BLaER1 treated with 17β-estradiol and CSF1 and Interleukin-3, amounts not matched to agents 10 nM and 100 nM (cell line): Measurements from ENCODE around the gene ZNF747.

ENCODE experiments used
- H3K27ac ChIP-seq, 11 experiments: shearing (Covaris generic); formaldehyde crosslinking; 2 replicates each; pipeline ENCODE4 v1.8.1; 2022
- H3K27me3 ChIP-seq, 11 experiments: shearing (Covaris generic); formaldehyde crosslinking; 2 replicates each; pipeline ENCODE4 v1.8.1; 2022
- H3K36me3 ChIP-seq, 11 experiments: shearing (Covaris generic); formaldehyde crosslinking; 2 replicates each; pipeline ENCODE4 v1.8.1; 2022
- H3K4me1 ChIP-seq, 10 experiments: shearing (Covaris generic); formaldehyde crosslinking; 2 replicates each; pipeline ENCODE4 v1.8.1; 2022
- H3K4me2 ChIP-seq, 11 experiments: shearing (Covaris generic); formaldehyde crosslinking; 2 replicates each; pipeline ENCODE4 v1.8.1; 2022
- H3K4me3 ChIP-seq, 10 experiments: shearing (Covaris generic); formaldehyde crosslinking; 2 replicates each; pipeline ENCODE4 v1.8.1; 2022
- H3K9ac ChIP-seq, 11 experiments: shearing (Covaris generic); formaldehyde crosslinking; 2 replicates each; pipeline ENCODE4 v1.8.1; 2022
- H3K9me3 ChIP-seq, 11 experiments: shearing (Covaris generic); formaldehyde crosslinking; replicated peaks in 1 of 11; 2 replicates each; pipeline ENCODE4 v1.8.1; 2022
- H4K20me1 ChIP-seq, 11 experiments: shearing (Covaris generic); formaldehyde crosslinking; 2 replicates each; pipeline ENCODE4 v1.8.1; 2022
- Cebpa-rat ChIP-seq, 11 experiments: shearing (Covaris generic); IDR thresholded peaks; 2 replicates each; pipeline ENCODE4 v1.8.1; 2022

Gene ZNF747

GRCh38 chr16:30509081-30509765, 25.4 kb downstream of the ZNF747 start:
- Histone ChIP-seq H3K4me1 (peaks cover 0 to 19% (median 9%) of the 10 kb centered on the region in 10 experiments; a peak in 13 of 20 replicates), H3K9me3 (peaks cover 0 to 5% (median 0%) of the 10 kb centered on the region in 11 experiments; a peak in 1 of 22 replicates), H3K36me3 (peaks cover 0 to 99% (median 0%) of the 10 kb centered on the region in 11 experiments; a peak in 10 of 22 replicates), H3K9ac (no peak overlapping the region), H3K27ac (peak overlapping the region in 2 of 11 experiments; percentile 3 to 11; a peak in 1 of 22 replicates), H3K27me3 (no peaks in the 10 kb centered on the region), H4K20me1 (peaks cover 0 to 43% (median 0%) of the 10 kb centered on the region in 11 experiments; a peak in 4 of 22 replicates), H3K4me3 (no peak overlapping the region), H3K4me2 (peak overlapping the region in 7 of 11 experiments; percentile 13 to 67 (median 49); a peak in 11 of 22 replicates)
- TF ChIP-seq Cebpa-rat (IDR thresholded peaks at IDR 0.05): no peak

- Histone ChIP-seq H3K9me3 (peaks cover 0 to 5% (median 0%) of the 10 kb centered on the region in 11 experiments; a peak in 1 of 22 replicates), H3K4me1 (peaks cover 0 to 8% (median 5%) of the 10 kb centered on the region in 10 experiments; a peak in 13 of 20 replicates), H3K36me3 (peaks cover 0 to 98% (median 0%) of the 10 kb centered on the region in 11 experiments; a peak in 10 of 22 replicates), H3K9ac (no peak overlapping the region), H3K4me3 (no peak overlapping the region), H3K27ac (no peak overlapping the region), H4K20me1 (peaks cover 0 to 9% (median 0%) of the 10 kb centered on the region in 11 experiments; a peak in 2 of 22 replicates), H3K27me3 (no peaks in the 10 kb centered on the region), H3K4me2 (no peak overlapping the region)
- no peak for TF ChIP-seq Cebpa-rat (IDR thresholded peaks at IDR 0.05)
Observed at GRCh38 chr16:30503403-30504296, 31.0 kb downstream of the ZNF747 start.

- Histone ChIP-seq H3K4me2 (no peak overlapping the region), H3K27ac (no peak overlapping the region), H3K9me3 (no peaks in the 10 kb centered on the region), H3K9ac (no peak overlapping the region), H3K4me1 (peaks cover 0 to 9% (median 0%) of the 10 kb centered on the region in 10 experiments; a peak in 2 of 20 replicates), H3K4me3 (no peak overlapping the region), H4K20me1 (peaks cover 0 to 21% (median 0%) of the 10 kb centered on the region in 11 experiments; a peak in 2 of 22 replicates), H3K27me3 (no peaks in the 10 kb centered on the region), H3K36me3 (peaks cover 0 to 98% (median 0%) of the 10 kb centered on the region in 11 experiments; a peak in 10 of 22 replicates)
- TF ChIP-seq Cebpa-rat (IDR thresholded peaks at IDR 0.05): no peak
Observed at GRCh38 chr16:30499284-30499683, 35.4 kb downstream of the ZNF747 start.

- H3K4me2 ChIP-seq: no peak overlapping the region
- no peak overlapping the region for H3K4me3 ChIP-seq
- H3K9me3 ChIP-seq: no peaks in the 10 kb centered on the region
- H3K36me3 ChIP-seq: peaks cover 0 to 96% (median 0%) of the 10 kb centered on the region in 11 experiments; a peak in 10 of 22 replicates
- peaks cover 0 to 29% (median 17%) of the 10 kb centered on the region in 10 experiments; a peak in 16 of 20 replicates for H3K4me1 ChIP-seq
- TF ChIP-seq Cebpa-rat (IDR thresholded peaks at IDR 0.05): no peak
- H4K20me1 ChIP-seq: peaks cover 0 to 42% (median 0%) of the 10 kb centered on the region in 11 experiments; a peak in 3 of 22 replicates
- H3K27me3 ChIP-seq: no peaks in the 10 kb centered on the region
- no peak overlapping the region for H3K9ac ChIP-seq
- H3K27ac ChIP-seq: no peak overlapping the region
Observed at GRCh38 chr16:30494709-30495108, 39.9 kb downstream of the ZNF747 start.

- no peak overlapping the region for H3K27ac ChIP-seq
- TF ChIP-seq Cebpa-rat (IDR thresholded peaks at IDR 0.05): no peak
- no peak overlapping the region for H3K9ac ChIP-seq
- H3K27me3 ChIP-seq: no peaks in the 10 kb centered on the region
- H3K4me2 ChIP-seq: no peak overlapping the region
- no peaks in the 10 kb centered on the region for H3K9me3 ChIP-seq
- peaks cover 0 to 96% (median 0%) of the 10 kb centered on the region in 11 experiments; a peak in 10 of 22 replicates for H3K36me3 ChIP-seq
- peaks cover 0 to 44% (median 0%) of the 10 kb centered on the region in 11 experiments; a peak in 3 of 22 replicates for H4K20me1 ChIP-seq
- H3K4me1 ChIP-seq: peaks cover 0 to 36% (median 22%) of the 10 kb centered on the region in 10 experiments; a peak in 16 of 20 replicates
- H3K4me3 ChIP-seq: no peak overlapping the region
Observed at GRCh38 chr16:30493941-30494488, 40.6 kb downstream of the ZNF747 start.

GRCh38 chr16:30491744-30492308, 42.8 kb downstream of the ZNF747 start:
- Histone ChIP-seq H4K20me1 (peaks cover 0 to 46% (median 0%) of the 10 kb centered on the region in 11 experiments; a peak in 4 of 22 replicates), H3K36me3 (peaks cover 0 to 96% (median 0%) of the 10 kb centered on the region in 11 experiments; a peak in 10 of 22 replicates), H3K27ac (peak overlapping the region in 2 of 11 experiments; percentile 3 to 32; a peak in 2 of 22 replicates), H3K9ac (no peak overlapping the region; a peak in 1 of 22 replicates), H3K4me3 (no peak overlapping the region), H3K4me1 (peaks cover 0 to 48% (median 26%) of the 10 kb centered on the region in 10 experiments; a peak in 16 of 20 replicates), H3K4me2 (peak overlapping the region in 8 of 11 experiments; percentile 12 to 71 (median 42); a peak in 14 of 22 replicates), H3K9me3 (no peaks in the 10 kb centered on the region), H3K27me3 (no peaks in the 10 kb centered on the region)
- no peak for TF ChIP-seq Cebpa-rat (IDR thresholded peaks at IDR 0.05)

- Histone ChIP-seq H3K27ac (0 out of 22 replicates have a peak overlapping the region, but pooled peaks of 2 of the 11 experiments have one; percentile 3 to 32), H3K4me3 (no peak overlapping the region), H3K36me3 (peaks cover 0 to 96% (median 0%) of the 10 kb centered on the region in 11 experiments; a peak in 10 of 22 replicates), H3K27me3 (no peaks in the 10 kb centered on the region), H3K9ac (no peak overlapping the region), H3K4me2 (peak overlapping the region in 8 of 11 experiments; percentile 12 to 71 (median 42); a peak in 13 of 22 replicates), H3K9me3 (no peaks in the 10 kb centered on the region), H4K20me1 (peaks cover 0 to 51% (median 0%) of the 10 kb centered on the region in 11 experiments; a peak in 4 of 22 replicates), H3K4me1 (peaks cover 0 to 48% (median 26%) of the 10 kb centered on the region in 10 experiments; a peak in 16 of 20 replicates)
- TF ChIP-seq Cebpa-rat (IDR thresholded peaks at IDR 0.05): no peak
Observed at GRCh38 chr16:30491229-30491628, 43.4 kb downstream of the ZNF747 start.

GRCh38 chr16:30490210-30490609, 44.4 kb downstream of the ZNF747 start:
- peaks cover 0 to 96% (median 0%) of the 10 kb centered on the region in 11 experiments; a peak in 10 of 22 replicates for H3K36me3 ChIP-seq
- peaks cover 0 to 47% (median 0%) of the 10 kb centered on the region in 11 experiments; a peak in 4 of 22 replicates for H4K20me1 ChIP-seq
- peaks cover 3 to 48% (median 33%) of the 10 kb centered on the region in 10 experiments; a peak in 18 of 20 replicates for H3K4me1 ChIP-seq
- no peak overlapping the region for H3K27ac ChIP-seq
- 0 out of 22 replicates have a peak overlapping the region, but pooled peaks of 1 of the 11 experiments have one; percentile 62 for H3K4me2 ChIP-seq
- H3K9ac ChIP-seq: no peak overlapping the region
- H3K4me3 ChIP-seq: no peak overlapping the region
- no peaks in the 10 kb centered on the region for H3K27me3 ChIP-seq
- H3K9me3 ChIP-seq: no peaks in the 10 kb centered on the region
- no peak for TF ChIP-seq Cebpa-rat (IDR thresholded peaks at IDR 0.05)
